ENCODE data around the gene C17orf58. TPM values are rescaled to one million over a fixed set of nuclear protein-coding genes. Genes with fewer than 3 reads are reported as not detected.

C17orf58 gene
- total and polyA plus RNA-seq, 2 of the 8 experiments (the other 6 are each of a cell fraction or from before 2014, with no cell fraction given) = 22.6 to 24.1 TPM

- Histone ChIP-seq H4K5ac (ENCODE audit: insufficient read length, low read depth, low read length) (peak overlapping the region; percentile 88), H2BK120ac (replicated peaks; ENCODE audit: low read depth, low read length) (no peak overlapping the region), H3K4me3 (ENCODE audit: extremely low read depth in 1 of 4, insufficient read depth in 2 of 4, low read depth in 3 of 4, low read length in 4 of 4) (peak overlapping the region; percentile 63 to 72 (median 70)), H3K9me3 (ENCODE audit: insufficient read depth in 2 of 2, low read depth in 1 of 2, low read length in 1 of 2) (no peaks in the 10 kb centered on the region), H3K27ac (ENCODE audit: low read depth, low read length) (peak overlapping the region; percentile 52), H3K9ac (replicated peaks in 1 of 4; ENCODE audit: extremely low read depth in 1 of 4, low read depth in 3 of 4, low read length in 3 of 4) (peak overlapping the region; percentile 45 to 92 (median 64)), H3K4me1 (replicated peaks in 1 of 4; ENCODE audit: control insufficient read depth in 3 of 4, insufficient read depth in 4 of 4, low read length in 3 of 4) (peaks cover 0 to 3% (median 1%) of the 10 kb centered on the region in 4 experiments; a peak in 4 of 7 replicates), H4K20me1 (replicated peaks in 1 of 2; ENCODE audit: control insufficient read depth in 1 of 2, insufficient read depth in 2 of 2, low read length in 2 of 2) (no peaks in the 10 kb centered on the region), H2AFZ (ENCODE audit: low read length) (no peak overlapping the region; the same call in 1 of the 2 replicates), H3K4me2 (ENCODE audit: insufficient read depth in 1 of 2, low read depth in 2 of 2, low read length in 2 of 2) (peak overlapping the region; percentile 70 to 100), H3K36me3 (ENCODE audit: control insufficient read depth in 2 of 4, insufficient read depth in 4 of 4, low read length in 3 of 4) (no peaks in the 10 kb centered on the region), H2BK20ac (ENCODE audit: low read length) (no peak overlapping the region), H3K27me3 (replicated peaks in 1 of 4; ENCODE audit: control insufficient read depth in 3 of 4, extremely low read depth in 1 of 4, insufficient read depth in 3 of 4, low read length in 3 of 4) (no peaks in the 10 kb centered on the region), H3K14ac (ENCODE audit: insufficient read length) (no peak overlapping the region), H3K18ac (ENCODE audit: extremely low read depth, low read length) (peak overlapping the region; percentile 95; the same call in 1 of the 2 replicates), H3K79me1 (ENCODE audit: low read depth, low read length) (no peaks in the 10 kb centered on the region), H2BK5ac (ENCODE audit: low read depth, low read length) (peak overlapping the region; percentile 81), H3K56ac (replicated peaks; ENCODE audit: insufficient read length, low read depth, low read length) (peak overlapping the region; percentile 73), H4K8ac (ENCODE audit: extremely low read depth, insufficient read depth, low read length) (no peak overlapping the region), H3K23ac (ENCODE audit: insufficient read length) (no peak overlapping the region), H2BK12ac (ENCODE audit: low read depth, low read length) (peak overlapping the region; percentile 75; the same call in 1 of the 2 replicates), H3K4ac (replicated peaks; ENCODE audit: insufficient read length, low read depth, low read length) (peak overlapping the region; percentile 29), H3K79me2 (ENCODE audit: control insufficient read depth in 1 of 2, insufficient read depth in 2 of 2, low read length in 2 of 2) (no peaks in the 10 kb centered on the region), H2BK15ac (ENCODE audit: low read length) (no peak overlapping the region), H3K23me2 (ENCODE audit: low read depth, low read length) (peaks cover 5% of the 10 kb centered on the region; the same call in 1 of the 2 replicates), H4K91ac (replicated peaks; ENCODE audit: insufficient read length, low read length) (no peak overlapping the region), H2AK5ac (ENCODE audit: low read depth, low read length) (no peak overlapping the region)
- FAIRE-seq (peak; percentile 45), DNase-seq (ENCODE audit: low read depth in 1 of 2, low spot score in 2 of 2) (peak; percentile 94 to 100)
- POLR2A ChIA-PET (ENCODE audit: partially characterized antibody) = interaction anchor here (0.6 to 6.7 kb wide), 20 partner anchors 11 to 194 kb away, joined by 3 to 104 read pairs (median 4); partner anchors contain the start of genes BPTF and KPNA2
- 5% methylated on average over 50 of the region's 51 CpGs; no CpG with 5 or more reads in 1 of the 2 experiments for WGBS, 2 experiments (ENCODE audit: extremely low coverage in 1 of 2, insufficient coverage in 1 of 2, insufficient read length in 1 of 2, insufficient replicate concordance in 2 of 2, low coverage in 1 of 2, low lambda C conversion rate in 2 of 2, missing lambda C conversion rate in 1 of 2)
- CTCF ChIA-PET (ENCODE audit: partially characterized antibody) = interaction anchor here (0.7 to 2.2 kb wide), 11 partner anchors 9 to 442 kb away, joined by 3 to 11 read pairs (median 4); partner anchors contain the start of gene C17orf58
- peak; percentile 100 for TF ChIP-seq EGR1 (IDR thresholded peaks at IDR 0.05; ENCODE audit: borderline replicate concordance, low read depth, low read length)
- no peak for TF ChIP-seq SUZ12 (IDR thresholded peaks at IDR 0.05; ENCODE audit: low read length)
- TF ChIP-seq KDM5A (IDR thresholded peaks at IDR 0.05; ENCODE audit: low read length) = no peak
- no peak for TF ChIP-seq SAP30 (IDR thresholded peaks at IDR 0.05; ENCODE audit: insufficient read depth, insufficient replicate concordance, low read length)
Observed at GRCh38 chr17:68019675-68020408, 23.6 kb upstream of the C17orf58 start.

Data from H1 (cell line).